ENCODE measurements around the gene CACNA1H. TPM values are rescaled to one million over a fixed set of nuclear protein-coding genes. Genes with fewer than 3 reads are reported as not detected.
"Not testable (repeated sequence)": the region's sequence is repeated elsewhere in the genome, so short reads cannot be mapped to it uniquely, and the experiment has no call there.

The CACNA1H gene
- total and polyA plus RNA-seq, 12 donors, result 1.7 to 8.7 (median 2.5) TPM

GRCh38 chr16:1229476-1229875 lies 76.6 kb downstream of the CACNA1H start:
- H3K9me3 ChIP-seq; intact Hi-C loops (cut with DNase I); H3K4me1 ChIP-seq; H3K27ac ChIP-seq; DNase-seq; H3K4me3 ChIP-seq; H3K36me3 ChIP-seq; H3K27me3 ChIP-seq; ATAC-seq: not testable (repeated sequence)
- WGBS, 2 donors, result 77 to 88% methylated on average over 8 to 12 of the region's 13 CpGs

- DNase-seq; H3K36me3 ChIP-seq; H3K27me3 ChIP-seq; H3K9me3 ChIP-seq; H3K4me1 ChIP-seq; H3K4me3 ChIP-seq; intact Hi-C loops (cut with DNase I); ATAC-seq; H3K27ac ChIP-seq: not testable (repeated sequence)
- WGBS, 2 donors, result 88% methylated on average over 5 of the region's 11 CpGs; no CpG with 5 or more reads in 1 of the 2 donors
Observed at GRCh38 chr16:1230084-1230470, 77.2 kb downstream of the CACNA1H start, which contains the start of gene TPSB2. Gene TPSB2 (minus strand): TSS chr16:1230184. CDS start chr16:1229951, 233 bp downstream.

GRCh38 chr16:1230471-1231212 lies 77.7 kb downstream of the CACNA1H start:
- not testable (repeated sequence) for DNase-seq

GRCh38 chr16:1231301-1231700 lies 78.4 kb downstream of the CACNA1H start:
- H3K4me1 ChIP-seq; H3K36me3 ChIP-seq; DNase-seq; H3K27ac ChIP-seq; H3K4me3 ChIP-seq; H3K9me3 ChIP-seq; intact Hi-C loops (cut with DNase I); H3K27me3 ChIP-seq: not testable (repeated sequence)
- ATAC-seq, result peak in 1 of 8 donors; percentile 11
- WGBS, 2 donors, result 82 to 84% methylated on average over 5 to 7 of the region's 7 CpGs

More at GRCh38 chr16:1230471-1231212, 77.7 kb downstream of the CACNA1H start:
- ATAC-seq; H3K36me3 ChIP-seq; H3K27me3 ChIP-seq; H3K4me1 ChIP-seq; H3K9me3 ChIP-seq; H3K27ac ChIP-seq; H3K4me3 ChIP-seq; intact Hi-C loops (cut with DNase I): not testable (repeated sequence)
- WGBS, 2 donors, result 77 to 83% methylated on average over 17 of the region's 17 CpGs

- H3K4me3 ChIP-seq; H3K36me3 ChIP-seq; intact Hi-C loops (cut with DNase I); H3K4me1 ChIP-seq; H3K27ac ChIP-seq; H3K9me3 ChIP-seq; DNase-seq; H3K27me3 ChIP-seq: not testable (repeated sequence)
- no CpG with 5 or more reads among the region's 47 CpGs for WGBS, 2 donors
- peak in 5 of 8 donors; percentile 28 to 68 (median 53) for ATAC-seq
Observed at GRCh38 chr16:1232049-1232748, 79.3 kb downstream of the CACNA1H start.

- H3K27ac ChIP-seq; H3K36me3 ChIP-seq; DNase-seq; H3K4me3 ChIP-seq; H3K9me3 ChIP-seq; intact Hi-C loops (cut with DNase I); H3K4me1 ChIP-seq; H3K27me3 ChIP-seq: not testable (repeated sequence)
- no CpG with 5 or more reads among the region's 29 CpGs for WGBS, 2 donors
- peak; percentile 40 to 64 (median 56) for ATAC-seq
Observed at GRCh38 chr16:1236659-1237058, 83.8 kb downstream of the CACNA1H start.

GRCh38 chr16:1237990-1238389 lies 85.1 kb downstream of the CACNA1H start:
- H3K4me1 ChIP-seq, result no peaks in the 10 kb centered on the region
- no peak overlapping the region for H3K27ac ChIP-seq
- TF ChIP-seq CTCF (IDR thresholded peaks at IDR 0.05), result no peak
- DNase-seq (no peak), ATAC-seq (no peak)
- no peak overlapping the region for H3K4me3 ChIP-seq
- no peaks in the 10 kb centered on the region for H3K27me3 ChIP-seq
- intact Hi-C loops (cut with DNase I), result no loop called here
- H3K9me3 ChIP-seq, result no peaks in the 10 kb centered on the region
- no peaks in the 10 kb centered on the region for H3K36me3 ChIP-seq
- 85 to 89% methylated on average over 9 of the region's 9 CpGs for WGBS, 2 donors

GRCh38 chr16:1238909-1239308 lies 86.0 kb downstream of the CACNA1H start:
- H3K27ac ChIP-seq; H3K36me3 ChIP-seq; H3K27me3 ChIP-seq; H3K4me3 ChIP-seq; DNase-seq; intact Hi-C loops (cut with DNase I); H3K4me1 ChIP-seq; H3K9me3 ChIP-seq: not testable (repeated sequence)
- ATAC-seq, result peak in 1 of 8 donors; percentile 5
- WGBS, 2 donors, result 66 to 74% methylated on average over 13 to 18 of the region's 23 CpGs

GRCh38 chr16:1239575-1239974 lies 86.7 kb downstream of the CACNA1H start:
- ATAC-seq, result peak in 1 of 8 donors; percentile 31
- WGBS, 2 donors, result 85 to 89% methylated on average over 7 of the region's 9 CpGs

GRCh38 chr16:1240436-1240835 lies 87.5 kb downstream of the CACNA1H start, which contains the start of gene TPSAB1:
Gene TPSAB1 (plus strand): TSS chr16:1240705. CDS start chr16:1240939, 234 bp downstream.
- DNase-seq; intact Hi-C loops (cut with DNase I); H3K27ac ChIP-seq; H3K36me3 ChIP-seq; H3K9me3 ChIP-seq; ATAC-seq; H3K4me1 ChIP-seq; H3K4me3 ChIP-seq: not testable (repeated sequence)
- H3K27me3 ChIP-seq, result peaks cover 0 to 12% (median 3%) of the 10 kb centered on the region in 7 donors
- WGBS, 2 donors, result 62 to 75% methylated on average over 5 of the region's 12 CpGs

More at GRCh38 chr16:1239575-1239974, 86.7 kb downstream of the CACNA1H start:
- H3K36me3 ChIP-seq; H3K4me1 ChIP-seq; DNase-seq; intact Hi-C loops (cut with DNase I); H3K9me3 ChIP-seq; H3K4me3 ChIP-seq; H3K27ac ChIP-seq; H3K27me3 ChIP-seq: not testable (repeated sequence)
